Esophagus (tissue), 2 donors: ENCODE results near the gene OLFML3. TPM values are rescaled to one million over a fixed set of nuclear protein-coding genes. Genes with fewer than 3 reads are reported as not detected.

Experiments used
- polyA plus RNA-seq, 2 donors: library from polyadenylated mRNA; stranded (reverse); fragments of 200-250 nt; gene quantifications; one replicate each; pipeline ENCODE4 v1.2.3, GENCODE V29; 2013
- donor health status: healthy with polysubstance abuse.
- donor health status: Bipolar disorder and iron deficiency.

OLFML3 gene
- polyA plus RNA-seq, 2 donors = 4.7 to 6.7 TPM

Other genes with a start within 250 kb of the OLFML3 start
- 1 to 10 TPM; 1.6 to 2.3 TPM for gene PHTF1, start 220.0 kb upstream of the OLFML3 start, polyA plus RNA-seq
- 1 to 10 TPM; 2.9 to 3.5 TPM for gene RSBN1, start 167.0 kb upstream of the OLFML3 start, polyA plus RNA-seq
- 1 to 10 TPM in 1 of 2 donors, under 1 TPM in 1; 0.76 to 1.5 TPM for gene PTPN22, start 107.8 kb upstream of the OLFML3 start, polyA plus RNA-seq
- 1 to 10 TPM; 4.2 to 4.6 TPM for gene BCL2L15, start 91.9 kb upstream of the OLFML3 start, polyA plus RNA-seq
- 10 to 100 TPM; 12.9 to 15.1 TPM for gene AP4B1, start 74.7 kb upstream of the OLFML3 start, polyA plus RNA-seq
- 1 to 10 TPM; 1.5 to 3.7 TPM for gene DCLRE1B, start 74.1 kb upstream of the OLFML3 start, polyA plus RNA-seq
- 10 to 100 TPM; 10.8 to 14.5 TPM for gene HIPK1, start 50.1 kb upstream of the OLFML3 start, polyA plus RNA-seq
- gene SYT6, start 174.4 kb downstream of the OLFML3 start, polyA plus RNA-seq = not detected